ENCODE results near the gene CPNE6. TPM values are rescaled to one million over a fixed set of nuclear protein-coding genes. Genes with fewer than 3 reads are reported as not detected.

The CPNE6 gene
- total and polyA plus RNA-seq, 2 of the 13 experiments (the other 11 are each of a cell fraction or from before 2014, with no cell fraction given) = not detected

DNA sequence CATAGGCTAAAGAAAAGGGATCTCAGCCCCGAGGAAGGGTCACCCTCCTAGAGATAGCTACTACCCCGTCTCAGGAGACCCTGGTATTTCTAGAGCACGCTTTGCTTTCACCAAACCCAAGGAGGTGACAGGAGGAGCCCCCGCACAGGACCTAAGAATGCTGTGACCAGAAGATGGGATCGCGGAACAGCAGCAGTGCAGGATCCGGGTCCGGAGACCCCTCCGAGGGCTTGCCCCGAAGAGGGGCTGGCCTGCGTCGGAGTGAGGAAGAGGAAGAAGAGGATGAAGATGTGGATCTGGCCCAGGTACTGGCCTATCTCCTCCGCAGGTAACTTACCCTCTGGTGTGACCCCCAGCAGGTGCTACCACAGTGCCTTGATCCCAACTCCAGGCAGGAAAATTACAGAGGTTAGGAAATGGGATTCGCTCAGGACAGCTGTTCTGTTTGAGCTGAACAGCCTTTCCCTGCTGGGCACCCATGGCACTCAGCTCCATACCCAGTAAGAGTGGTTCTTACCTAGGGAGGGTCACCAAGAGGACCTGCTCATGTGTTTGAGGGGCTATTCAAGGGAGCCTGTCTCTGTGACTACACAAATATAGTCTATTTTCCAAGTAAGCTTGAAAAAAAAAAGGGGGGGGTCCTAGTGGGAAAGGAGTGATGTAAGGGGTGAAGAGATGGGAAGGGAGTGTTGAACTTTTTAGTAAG lies 44.2 kb downstream of the CPNE6 start (continued):
- no peak for TF ChIP-seq CEBPB (IDR thresholded peaks at IDR 0.05; ENCODE audit: borderline replicate concordance, low read depth, low read length)
- 0 out of 2 replicates have a peak, but pooled peaks have one; percentile 11 for TF ChIP-seq ZNF629 (CRISPR knock-in tag; conservative IDR thresholded peaks at IDR 0.05)
- TF ChIP-seq ZNF615 (CRISPR knock-in tag; IDR thresholded peaks at IDR 0.05; ENCODE audit: borderline replicate concordance) = 0 out of 2 replicates have a peak, but pooled peaks have one; percentile 56
- no peak for TF ChIP-seq ERF (CRISPR knock-in tag; IDR thresholded peaks at IDR 0.05)
- TF ChIP-seq ATF7-NPFF (CRISPR knock-in tag; IDR thresholded peaks at IDR 0.05; ENCODE audit: low read depth) = peak; percentile 64; the same call in 1 of the 2 replicates
- 0 out of 2 replicates have a peak, but pooled peaks have one; percentile 64 for TF ChIP-seq NFE2L1 (CRISPR knock-in tag; IDR thresholded peaks at IDR 0.05; ENCODE audit: borderline replicate concordance)
- 0 out of 2 replicates have a peak, but pooled peaks have one; percentile 81 for TF ChIP-seq CC2D1A (CRISPR knock-in tag; IDR thresholded peaks at IDR 0.05)
- no peak for TF ChIP-seq ZNF597 (CRISPR knock-in tag; IDR thresholded peaks at IDR 0.05)
- TF ChIP-seq PTBP1 (IDR thresholded peaks at IDR 0.05; ENCODE audit: low read depth, low read length, poor library complexity, severe bottlenecking) = peak; percentile 60
- no peak for TF ChIP-seq ZNF460 (CRISPR knock-in tag; IDR thresholded peaks at IDR 0.05; ENCODE audit: borderline replicate concordance)
- TF ChIP-seq GPN1 (CRISPR knock-in tag; IDR thresholded peaks at IDR 0.05; ENCODE audit: borderline replicate concordance) = peak; percentile 70
- peak; percentile 46; the same call in 1 of the 2 replicates for TF ChIP-seq MAF1 (CRISPR knock-in tag; IDR thresholded peaks at IDR 0.05; ENCODE audit: borderline replicate concordance)
- TF ChIP-seq SMAD9 (CRISPR knock-in tag; IDR thresholded peaks at IDR 0.05) = peak; percentile 20; the same call in 1 of the 2 replicates
- TF ChIP-seq HNF4G (IDR thresholded peaks at IDR 0.05; ENCODE audit: borderline replicate concordance, low read depth, low read length) = no peak
- TF ChIP-seq HNF4G (CRISPR knock-in tag; IDR thresholded peaks at IDR 0.05; ENCODE audit: borderline replicate concordance, low read depth) = peak; percentile 71; the same call in 1 of the 2 replicates
- peak; percentile 71; the same call in 1 of the 2 replicates for TF ChIP-seq RBAK (CRISPR knock-in tag; IDR thresholded peaks at IDR 0.05)
- no peak; the same call in 1 of the 2 replicates for TF ChIP-seq MED1 (CRISPR knock-in tag; IDR thresholded peaks at IDR 0.05)
- no peak for TF ChIP-seq ZNF563 (CRISPR knock-in tag; IDR thresholded peaks at IDR 0.05)
- TF ChIP-seq MEF2D (CRISPR knock-in tag; IDR thresholded peaks at IDR 0.05) = no peak; the same call in 1 of the 2 replicates
- 0 out of 2 replicates have a peak, but pooled peaks have one; percentile 26 for TF ChIP-seq KDM3A (CRISPR knock-in tag; IDR thresholded peaks at IDR 0.05; ENCODE audit: low read depth)
- peak; percentile 74; the same call in 1 of the 2 replicates for TF ChIP-seq GZF1 (CRISPR knock-in tag; IDR thresholded peaks at IDR 0.05)
- no peak for TF ChIP-seq ZNF775 (CRISPR knock-in tag; IDR thresholded peaks at IDR 0.05; ENCODE audit: borderline replicate concordance)
- no peak for TF ChIP-seq NR0B2 (CRISPR knock-in tag; IDR thresholded peaks at IDR 0.05)
- TF ChIP-seq ZNF766 (CRISPR knock-in tag; IDR thresholded peaks at IDR 0.05; ENCODE audit: borderline replicate concordance) = peak; percentile 20; the same call in 1 of the 2 replicates
- no peak for TF ChIP-seq SP5 (CRISPR knock-in tag; IDR thresholded peaks at IDR 0.05; ENCODE audit: borderline replicate concordance, low read depth)
- TF ChIP-seq ZNF430 (CRISPR knock-in tag; IDR thresholded peaks at IDR 0.05) = no peak
- TF ChIP-seq ZNF34 (CRISPR knock-in tag; IDR thresholded peaks at IDR 0.05; ENCODE audit: borderline replicate concordance) = no peak
- TF ChIP-seq CCDC6 (CRISPR knock-in tag; IDR thresholded peaks at IDR 0.05) = no peak
- TF ChIP-seq ZIK1 (CRISPR knock-in tag; IDR thresholded peaks at IDR 0.05; ENCODE audit: borderline replicate concordance, low read depth) = peak; percentile 68; the same call in 1 of the 2 replicates
- no peak for TF ChIP-seq ZSCAN22 (CRISPR knock-in tag; IDR thresholded peaks at IDR 0.05)

Data from HepG2 (cell line).